ENCODE measurements around the gene SULT1A3. TPM values are rescaled to one million over a fixed set of nuclear protein-coding genes. Genes with fewer than 3 reads are reported as not detected.
"Not testable (repeated sequence)": the region's sequence is repeated elsewhere in the genome, so short reads cannot be mapped to it uniquely, and the experiment has no call there.

The SULT1A3 gene
- total RNA-seq: 10 to 100 TPM in 1 of 2 experiments, 1 to 10 TPM in 1; 9.6 to 12.3 TPM

GRCh38 chr16:30199049-30199448, at the start of gene SULT1A3:
Gene SULT1A3 (plus strand): TSS chr16:30199255. CDS start chr16:30200729, 1,474 bp downstream.
- not testable (repeated sequence) for H3K4me3 Mint-ChIP-seq, DNase-seq, H3K27ac Mint-ChIP-seq, H3K4me1 Mint-ChIP-seq, H3K36me3 Mint-ChIP-seq, H3K27me3 Mint-ChIP-seq, H3K9me3 Mint-ChIP-seq

GRCh38 chr16:30151091-30151490, 48.0 kb upstream of the SULT1A3 start:
- Mint-ChIP-seq H3K27me3 (no peaks in the 10 kb centered on the region), H3K27ac (no peak overlapping the region), H3K9me3 (peaks cover 14% of the 10 kb centered on the region), H3K4me3 (no peak overlapping the region), H3K4me1 (peaks cover 1% of the 10 kb centered on the region), H3K36me3 (peaks cover 6% of the 10 kb centered on the region)
- DNase-seq: no peak

GRCh38 chr16:30152517-30152916, 46.5 kb upstream of the SULT1A3 start:
- peaks cover 6% of the 10 kb centered on the region for H3K36me3 Mint-ChIP-seq
- no peak overlapping the region for H3K4me3 Mint-ChIP-seq
- H3K27me3 Mint-ChIP-seq: no peaks in the 10 kb centered on the region
- no peak for DNase-seq
- peaks cover 14% of the 10 kb centered on the region for H3K9me3 Mint-ChIP-seq
- H3K4me1 Mint-ChIP-seq: peaks cover 1% of the 10 kb centered on the region
- no peak overlapping the region for H3K27ac Mint-ChIP-seq

GRCh38 chr16:30155188-30155587, 43.9 kb upstream of the SULT1A3 start:
- Mint-ChIP-seq H3K4me3 (no peak overlapping the region), H3K9me3 (peaks cover 2% of the 10 kb centered on the region), H3K27me3 (no peaks in the 10 kb centered on the region), H3K36me3 (no peaks in the 10 kb centered on the region), H3K4me1 (peaks cover 1% of the 10 kb centered on the region), H3K27ac (no peak overlapping the region)
- DNase-seq: no peak

- no peak overlapping the region for H3K4me3 Mint-ChIP-seq
- no peaks in the 10 kb centered on the region for H3K9me3 Mint-ChIP-seq
- H3K27me3 Mint-ChIP-seq: no peaks in the 10 kb centered on the region
- no peaks in the 10 kb centered on the region for H3K36me3 Mint-ChIP-seq
- no peak for DNase-seq
- no peak overlapping the region for H3K27ac Mint-ChIP-seq
- no peaks in the 10 kb centered on the region for H3K4me1 Mint-ChIP-seq
Observed at GRCh38 chr16:30157214-30157613, 41.8 kb upstream of the SULT1A3 start.

- Mint-ChIP-seq H3K4me1 (peaks cover 23% of the 10 kb centered on the region), H3K9me3 (peaks cover 4% of the 10 kb centered on the region), H3K36me3 (no peaks in the 10 kb centered on the region), H3K4me3 (no peak overlapping the region), H3K27ac (no peak overlapping the region), H3K27me3 (no peaks in the 10 kb centered on the region)
- DNase-seq: no peak
Observed at GRCh38 chr16:30163538-30163937, 35.5 kb upstream of the SULT1A3 start.

- H3K4me1 Mint-ChIP-seq: peaks cover 23% of the 10 kb centered on the region
- H3K27ac Mint-ChIP-seq: peak overlapping the region; percentile 16
- DNase-seq: no peak
- no peaks in the 10 kb centered on the region for H3K36me3 Mint-ChIP-seq
- H3K9me3 Mint-ChIP-seq: peaks cover 4% of the 10 kb centered on the region
- no peak overlapping the region for H3K4me3 Mint-ChIP-seq
- H3K27me3 Mint-ChIP-seq: no peaks in the 10 kb centered on the region
Observed at GRCh38 chr16:30166202-30166902, 32.7 kb upstream of the SULT1A3 start.

- not testable (repeated sequence) for H3K9me3 Mint-ChIP-seq, DNase-seq, H3K27me3 Mint-ChIP-seq, H3K36me3 Mint-ChIP-seq, H3K4me3 Mint-ChIP-seq, H3K27ac Mint-ChIP-seq
- H3K4me1 Mint-ChIP-seq: peaks cover 20% of the 10 kb centered on the region
Observed at GRCh38 chr16:30168746-30169145, 30.3 kb upstream of the SULT1A3 start.

GRCh38 chr16:30169416-30169815, 29.6 kb upstream of the SULT1A3 start:
- not testable (repeated sequence) for H3K9me3 Mint-ChIP-seq, H3K27me3 Mint-ChIP-seq, H3K27ac Mint-ChIP-seq, H3K36me3 Mint-ChIP-seq, H3K4me3 Mint-ChIP-seq, DNase-seq
- H3K4me1 Mint-ChIP-seq: peaks cover 20% of the 10 kb centered on the region

- H3K27me3 Mint-ChIP-seq, DNase-seq, H3K9me3 Mint-ChIP-seq, H3K36me3 Mint-ChIP-seq, H3K4me3 Mint-ChIP-seq, H3K27ac Mint-ChIP-seq: not testable (repeated sequence)
- peaks cover 16% of the 10 kb centered on the region for H3K4me1 Mint-ChIP-seq
Observed at GRCh38 chr16:30170145-30170544, 28.9 kb upstream of the SULT1A3 start.

GRCh38 chr16:30173054-30173453, 26.0 kb upstream of the SULT1A3 start:
- Mint-ChIP-seq H3K4me1 (no peaks in the 10 kb centered on the region), H3K27me3 (no peaks in the 10 kb centered on the region), H3K27ac (no peak overlapping the region), H3K36me3 (no peaks in the 10 kb centered on the region), H3K9me3 (no peaks in the 10 kb centered on the region), H3K4me3 (no peak overlapping the region)
- DNase-seq: no peak

GRCh38 chr16:30176876-30177275, 22.2 kb upstream of the SULT1A3 start:
- not testable (repeated sequence) for H3K36me3 Mint-ChIP-seq, H3K27me3 Mint-ChIP-seq, H3K27ac Mint-ChIP-seq, H3K4me1 Mint-ChIP-seq, H3K4me3 Mint-ChIP-seq, DNase-seq, H3K9me3 Mint-ChIP-seq

- Mint-ChIP-seq H3K4me1 (peaks cover 14% of the 10 kb centered on the region), H3K27me3 (no peaks in the 10 kb centered on the region), H3K27ac (no peak overlapping the region), H3K4me3 (no peak overlapping the region), H3K36me3 (peaks cover 5% of the 10 kb centered on the region), H3K9me3 (no peaks in the 10 kb centered on the region)
- DNase-seq: no peak
Observed at GRCh38 chr16:30179195-30179594, 19.9 kb upstream of the SULT1A3 start.

GRCh38 chr16:30179931-30180330, 19.1 kb upstream of the SULT1A3 start:
- H3K4me3 Mint-ChIP-seq: no peak overlapping the region
- H3K27me3 Mint-ChIP-seq: no peaks in the 10 kb centered on the region
- no peaks in the 10 kb centered on the region for H3K9me3 Mint-ChIP-seq
- peaks cover 12% of the 10 kb centered on the region for H3K36me3 Mint-ChIP-seq
- peaks cover 17% of the 10 kb centered on the region for H3K4me1 Mint-ChIP-seq
- no peak for DNase-seq
- no peak overlapping the region for H3K27ac Mint-ChIP-seq

GRCh38 chr16:30180741-30181140, 18.3 kb upstream of the SULT1A3 start:
- no peaks in the 10 kb centered on the region for H3K27me3 Mint-ChIP-seq
- H3K4me1 Mint-ChIP-seq: peaks cover 18% of the 10 kb centered on the region
- peak overlapping the region; percentile 65 for H3K27ac Mint-ChIP-seq
- no peak overlapping the region for H3K4me3 Mint-ChIP-seq
- H3K36me3 Mint-ChIP-seq: peaks cover 19% of the 10 kb centered on the region
- no peak for DNase-seq
- H3K9me3 Mint-ChIP-seq: no peaks in the 10 kb centered on the region
